H9 (cell line): ENCODE results near the gene SLC17A9. TPM values are rescaled to one million over a fixed set of nuclear protein-coding genes. Genes with fewer than 3 reads are reported as not detected.

Source experiments
- DNase-seq: peaks from one replicate; pipeline ENCODE4 v3.0.0-alpha.2; 2017
- H2AFZ ChIP-seq: one replicate; pipeline ENCODE4 v1.6.1; 2013; ENCODE audit warnings: mild to moderate bottlenecking, low read length, control low read depth, moderate library complexity
- H2AK5ac ChIP-seq: 2 replicates; pipeline ENCODE4 v1.6.1; 2013; ENCODE audit warnings: low read length, control low read depth, mixed read lengths; ENCODE audit not compliant: insufficient read length
- H2BK120ac ChIP-seq: one replicate; pipeline ENCODE4 v1.6.1; 2013; ENCODE audit warnings: low read depth, mild to moderate bottlenecking, low read length, control low read depth, inconsistent platforms; ENCODE audit not compliant: poor library complexity, severe bottlenecking
- H2BK12ac ChIP-seq: 2 replicates; pipeline ENCODE4 v1.6.1; 2013; ENCODE audit warnings: low read length, control low read depth, mixed read lengths, low read depth; ENCODE audit not compliant: insufficient read length
- H2BK15ac ChIP-seq: 2 replicates; pipeline ENCODE4 v1.6.1; 2013; ENCODE audit warnings: low read depth, low read length, control low read depth
- H2BK20ac ChIP-seq: one replicate; pipeline ENCODE4 v1.6.1; 2013; ENCODE audit warnings: low read depth, mild to moderate bottlenecking, low read length, control low read depth, inconsistent platforms; ENCODE audit not compliant: poor library complexity, severe bottlenecking
- H2BK5ac ChIP-seq: 2 replicates; pipeline ENCODE4 v1.6.1; 2013; ENCODE audit warnings: low read length, control low read depth, mixed read lengths; ENCODE audit not compliant: insufficient read length
- H3K14ac ChIP-seq: 2 replicates; pipeline ENCODE4 v1.6.1; 2013; ENCODE audit warnings: low read length, control low read depth; ENCODE audit not compliant: insufficient read depth
- H3K18ac ChIP-seq: 2 replicates; pipeline ENCODE4 v1.6.1; 2013; ENCODE audit warnings: low read depth, mild to moderate bottlenecking, mixed read lengths, low read length, control low read depth; ENCODE audit not compliant: insufficient read length
- H3K23ac ChIP-seq: 2 replicates; pipeline ENCODE4 v1.6.1; 2013; ENCODE audit warnings: low read length, control low read depth, mixed read lengths, low read depth; ENCODE audit not compliant: insufficient read length
- H3K23me2 ChIP-seq: 2 replicates; pipeline ENCODE4 v1.6.1; 2013; ENCODE audit warnings: low read depth, mild to moderate bottlenecking, mixed read lengths, low read length, control low read depth; ENCODE audit not compliant: insufficient read length, poor library complexity, severe bottlenecking
- H3K27ac ChIP-seq: 2 replicates; pipeline ENCODE4 v1.5.1; 2013; ENCODE audit warnings: low read length, control low read depth, mixed read lengths, low read depth; ENCODE audit not compliant: insufficient read length
- H3K27me3 ChIP-seq: 2 replicates; pipeline ENCODE4 v1.6.1; 2013; ENCODE audit warnings: low read length, control low read depth, inconsistent platforms; ENCODE audit not compliant: insufficient read depth
- H3K4ac ChIP-seq: 2 replicates; pipeline ENCODE4 v1.6.1; 2013; ENCODE audit warnings: low read depth, mild to moderate bottlenecking, control low read depth, inconsistent platforms, low read length, moderate library complexity
- H3K4me1 ChIP-seq: 2 replicates; pipeline ENCODE4 v1.6.1; 2013; ENCODE audit warnings: low read length, control low read depth, inconsistent platforms; ENCODE audit not compliant: insufficient read depth
- H3K4me2 ChIP-seq: 2 replicates; pipeline ENCODE4 v1.6.1; 2013; ENCODE audit warnings: low read length, control low read depth, mixed read lengths; ENCODE audit not compliant: insufficient read length, insufficient read depth
- H3K56ac ChIP-seq: 2 replicates; pipeline ENCODE4 v1.6.1; 2013; ENCODE audit warnings: low read depth, mild to moderate bottlenecking, mixed read lengths, low read length, control low read depth; ENCODE audit not compliant: insufficient read length
- H3K79me1 ChIP-seq: 2 replicates; pipeline ENCODE4 v1.6.1; 2013; ENCODE audit warnings: low read depth, mild to moderate bottlenecking, moderate library complexity, low read length, control low read depth, inconsistent platforms; ENCODE audit not compliant: insufficient read depth, poor library complexity, severe bottlenecking
- H3K79me2 ChIP-seq: 2 replicates; pipeline ENCODE4 v1.6.1; 2013; ENCODE audit warnings: low read length, control low read depth, inconsistent platforms; ENCODE audit not compliant: insufficient read depth
- H3K9ac ChIP-seq: 2 replicates; pipeline ENCODE4 v1.6.1; 2013; ENCODE audit warnings: low read length, control low read depth, mixed read lengths; ENCODE audit not compliant: insufficient read length; ENCODE audit errors: extremely low read depth
- H3K9me3 ChIP-seq: one replicate; pipeline ENCODE4 v1.6.1; 2013; ENCODE audit warnings: low read depth, low read length, inconsistent platforms; ENCODE audit not compliant: control insufficient read depth
- H3T11ph ChIP-seq: one replicate; pipeline ENCODE4 v1.6.1; 2013; ENCODE audit warnings: mild to moderate bottlenecking, low read length, control low read depth, inconsistent platforms
- H4K20me1 ChIP-seq: one replicate; pipeline ENCODE4 v1.6.1; 2013; ENCODE audit not compliant: control insufficient read depth, insufficient read length, insufficient read depth
- H4K5ac ChIP-seq: 2 replicates; pipeline ENCODE4 v1.6.1; 2013; ENCODE audit warnings: low read depth, mild to moderate bottlenecking, mixed read lengths, low read length, control low read depth; ENCODE audit not compliant: insufficient read length
- H4K8ac ChIP-seq: replicated peaks from 2 replicates; pipeline ENCODE4 v1.6.1; 2013; ENCODE audit warnings: low read length, control low read depth, mixed read lengths, low read depth; ENCODE audit not compliant: insufficient read length
- H4K91ac ChIP-seq: 2 replicates; pipeline ENCODE4 v1.6.1; 2013; ENCODE audit warnings: low read depth, mild to moderate bottlenecking, moderate library complexity, mixed read lengths, low read length, control low read depth; ENCODE audit not compliant: insufficient read length
- H3K27ac Mint-ChIP-seq, 3 experiments: 2 replicates in 2 of 3; 3 replicates in 1 of 3; pipeline ENCODE4 v1.8.0; 2020 to 2021; ENCODE audit warnings: mixed read lengths in 3 of 3, mild to moderate bottlenecking in 1 of 3, moderate library complexity in 1 of 3
- H3K27me3 Mint-ChIP-seq: 2 replicates; pipeline ENCODE4 v1.8.0; 2021; ENCODE audit warnings: low read depth, mild to moderate bottlenecking, moderate library complexity, mixed read lengths
- H3K36me3 Mint-ChIP-seq, 3 experiments: 2 replicates in 2 of 3; 3 replicates in 1 of 3; pipeline ENCODE4 v1.8.0; 2020 to 2021; ENCODE audit warnings: low read depth in 3 of 3, mixed read lengths in 3 of 3; ENCODE audit not compliant: insufficient read depth in 1 of 3
- H3K4me1 Mint-ChIP-seq, 2 experiments: 2 replicates each; pipeline ENCODE4 v1.8.0; 2020; ENCODE audit warnings: mixed read lengths in 2 of 2
- H3K4me3 Mint-ChIP-seq, 2 experiments: 2 replicates in 1 of 2; 3 replicates in 1 of 2; pipeline ENCODE4 v1.8.0; 2020 to 2021; ENCODE audit warnings: mild to moderate bottlenecking in 2 of 2, mixed read lengths in 2 of 2, moderate library complexity in 1 of 2
- H3K9me3 Mint-ChIP-seq, 2 experiments: 2 replicates in 1 of 2; 3 replicates in 1 of 2; pipeline ENCODE4 v1.8.0; 2020; ENCODE audit warnings: mild to moderate bottlenecking in 2 of 2, mixed read lengths in 2 of 2, moderate library complexity in 1 of 2
- WGBS: extraction: QIAGEN DNeasy Blood & Tissue Kit; methylation state at CpG from one replicate; pipeline ENCODE4 v1.1.7; 2013; ENCODE audit warnings: missing lambda C conversion rate, low lambda C conversion rate, mixed read lengths; ENCODE audit not compliant: insufficient read length; ENCODE audit errors: extremely low coverage; 5-methylcytosine and 5-hydroxymethylcytosine counted together
- total RNA-seq: library from RNA; stranded (reverse); gene quantifications from 2 replicates; pipeline ENCODE4 v1.2.1, GENCODE V29; 2021
- TF ChIP-seq, protein P1 (sequence below): fragments of 200-600 bp; sonication (generic); conservative IDR thresholded peaks from 3 replicates; pipeline ENCODE4 v1.8.0; 2021; ENCODE audit warnings: antibody characterized with exemption, mild to moderate bottlenecking

SLC17A9 gene
- total RNA-seq, 1 experiment from 2014 or later, result 20.9 TPM

DNA sequence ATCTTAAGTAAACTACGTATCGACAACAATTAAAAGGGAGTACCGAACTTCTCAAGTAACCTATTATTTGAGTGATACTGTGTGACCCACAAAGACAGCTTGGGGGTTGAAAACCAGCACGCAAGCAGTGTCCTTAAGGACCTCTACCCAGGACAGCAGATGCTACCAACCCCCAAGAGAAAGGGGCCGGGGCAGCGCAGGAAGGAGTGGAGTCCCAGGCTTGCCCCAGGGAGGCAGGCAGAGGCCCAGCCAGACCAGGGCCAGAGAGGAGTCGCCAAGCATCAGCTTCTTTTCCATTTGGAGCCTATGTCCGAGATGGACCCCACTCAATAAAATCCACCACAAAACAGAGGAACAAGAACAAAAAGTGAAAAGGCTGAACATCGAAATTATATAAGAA lies 38.1 kb upstream of the SLC17A9 start:
- peak overlapping the region; percentile 26; the same call in 1 of the 2 replicates for H3K14ac ChIP-seq
- no peak overlapping the region for H3K23ac ChIP-seq
- H3K27ac ChIP-seq, result no peak overlapping the region
- no peak overlapping the region for H3T11ph ChIP-seq
- no peaks in the 10 kb centered on the region for H3K9me3 Mint-ChIP-seq
- peak overlapping the region; percentile 5 for H3K18ac ChIP-seq
- WGBS, result no CpG with 5 or more reads among the region's 9 CpGs
- H3K4me1 ChIP-seq, result peaks cover 19% of the 10 kb centered on the region
- no peak overlapping the region for H2BK20ac ChIP-seq
- H3K4me2 ChIP-seq, result no peak overlapping the region
- no peak overlapping the region for H2BK15ac ChIP-seq
- no peaks in the 10 kb centered on the region for H3K27me3 Mint-ChIP-seq
- no peak overlapping the region for H4K5ac ChIP-seq
- H3K27me3 ChIP-seq, result no peaks in the 10 kb centered on the region
- peaks cover 77% of the 10 kb centered on the region for H3K79me2 ChIP-seq
- H2BK5ac ChIP-seq, result no peak overlapping the region
- TF ChIP-seq, protein P1, sequence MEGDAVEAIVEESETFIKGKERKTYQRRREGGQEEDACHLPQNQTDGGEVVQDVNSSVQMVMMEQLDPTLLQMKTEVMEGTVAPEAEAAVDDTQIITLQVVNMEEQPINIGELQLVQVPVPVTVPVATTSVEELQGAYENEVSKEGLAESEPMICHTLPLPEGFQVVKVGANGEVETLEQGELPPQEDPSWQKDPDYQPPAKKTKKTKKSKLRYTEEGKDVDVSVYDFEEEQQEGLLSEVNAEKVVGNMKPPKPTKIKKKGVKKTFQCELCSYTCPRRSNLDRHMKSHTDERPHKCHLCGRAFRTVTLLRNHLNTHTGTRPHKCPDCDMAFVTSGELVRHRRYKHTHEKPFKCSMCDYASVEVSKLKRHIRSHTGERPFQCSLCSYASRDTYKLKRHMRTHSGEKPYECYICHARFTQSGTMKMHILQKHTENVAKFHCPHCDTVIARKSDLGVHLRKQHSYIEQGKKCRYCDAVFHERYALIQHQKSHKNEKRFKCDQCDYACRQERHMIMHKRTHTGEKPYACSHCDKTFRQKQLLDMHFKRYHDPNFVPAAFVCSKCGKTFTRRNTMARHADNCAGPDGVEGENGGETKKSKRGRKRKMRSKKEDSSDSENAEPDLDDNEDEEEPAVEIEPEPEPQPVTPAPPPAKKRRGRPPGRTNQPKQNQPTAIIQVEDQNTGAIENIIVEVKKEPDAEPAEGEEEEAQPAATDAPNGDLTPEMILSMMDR, result no peak
- no peak overlapping the region for H3K56ac ChIP-seq
- peak overlapping the region; percentile 30 for H2BK120ac ChIP-seq
- no peak overlapping the region for H3K4ac ChIP-seq
- no peak overlapping the region for H3K9ac ChIP-seq
- H3K79me1 ChIP-seq, result peaks cover 15% of the 10 kb centered on the region
- no peaks in the 10 kb centered on the region for H3K9me3 ChIP-seq
- peaks cover 32 to 38% (median 36%) of the 10 kb centered on the region in 3 experiments for H3K36me3 Mint-ChIP-seq
- no peak overlapping the region for H2AFZ ChIP-seq
- H4K91ac ChIP-seq, result no peak overlapping the region
- no peaks in the 10 kb centered on the region for H4K20me1 ChIP-seq
- no peak overlapping the region for H2BK12ac ChIP-seq
- no peak for DNase-seq
- no peak overlapping the region for H2AK5ac ChIP-seq
- peaks cover 47 to 53% of the 10 kb centered on the region in 2 experiments for H3K4me1 Mint-ChIP-seq
- no peak overlapping the region for H3K4me3 Mint-ChIP-seq
- H3K23me2 ChIP-seq, result no peaks in the 10 kb centered on the region
- H3K27ac Mint-ChIP-seq, result no peak overlapping the region
- no peak overlapping the region for H4K8ac ChIP-seq
